Colonic mucosa (tissue), 4 donors: Measurements from ENCODE around the gene HMGA1. TPM values are rescaled to one million over a fixed set of nuclear protein-coding genes. Genes with fewer than 3 reads are reported as not detected.

Experiments used
- DNase-seq: peaks from one replicate; pipeline ENCODE4 v3.0.0-alpha.2; 2020
- H3K27ac ChIP-seq: fragments of 200-600 bp; one replicate; pipeline ENCODE4 v1.8.0; 2021
- H3K27me3 ChIP-seq: fragments of 200-600 bp; one replicate; pipeline ENCODE4 v1.8.0; 2021
- H3K36me3 ChIP-seq: fragments of 200-600 bp; one replicate; pipeline ENCODE4 v1.8.0; 2021
- H3K4me1 ChIP-seq: fragments of 200-600 bp; one replicate; pipeline ENCODE4 v1.8.0; 2021; ENCODE audit warnings: mild to moderate bottlenecking
- H3K4me3 ChIP-seq: fragments of 200-600 bp; one replicate; pipeline ENCODE4 v1.8.0; 2021
- H3K9ac ChIP-seq, 2 donors: one replicate each; pipeline ENCODE4 v1.7.0; 2013; ENCODE audit warnings: control low read depth in 2 of 2, low read depth in 2 of 2, low read length in 2 of 2
- H3K9me3 ChIP-seq: fragments of 200-600 bp; one replicate; pipeline ENCODE4 v1.8.0; 2021
- CTCF ChIP-seq: fragments of 200-600 bp; IDR thresholded peaks from one replicate; pipeline ENCODE4 v1.8.0; 2022; ENCODE audit warnings: antibody characterized with exemption, mild to moderate bottlenecking
- intact Hi-C: fragments of 100-400 bp; cut with DNase I; formaldehyde crosslinking; loops from one replicate; pipeline ENCODE4 v1.14.1; 2022
- total RNA-seq, 2 donors: library from RNA; stranded (reverse); fragmentation: NEBNext Ultra II Directional in 1 of 2; extraction: Animal tissue kit (Norgen Biotek cat#: 25700) in 1 of 2; gene quantifications; one replicate each; pipeline ENCODE4 v1.2.1, GENCODE V29; 2021
- donor health status: healthy.
- donor health status: DM: no; HTN: no; CAD: no.
- donor health status: DM: no; HTN: no; CAD: no.

The HMGA1 gene
- total RNA-seq, 2 donors from 2014 or later = 184 to 536 TPM

DNA sequence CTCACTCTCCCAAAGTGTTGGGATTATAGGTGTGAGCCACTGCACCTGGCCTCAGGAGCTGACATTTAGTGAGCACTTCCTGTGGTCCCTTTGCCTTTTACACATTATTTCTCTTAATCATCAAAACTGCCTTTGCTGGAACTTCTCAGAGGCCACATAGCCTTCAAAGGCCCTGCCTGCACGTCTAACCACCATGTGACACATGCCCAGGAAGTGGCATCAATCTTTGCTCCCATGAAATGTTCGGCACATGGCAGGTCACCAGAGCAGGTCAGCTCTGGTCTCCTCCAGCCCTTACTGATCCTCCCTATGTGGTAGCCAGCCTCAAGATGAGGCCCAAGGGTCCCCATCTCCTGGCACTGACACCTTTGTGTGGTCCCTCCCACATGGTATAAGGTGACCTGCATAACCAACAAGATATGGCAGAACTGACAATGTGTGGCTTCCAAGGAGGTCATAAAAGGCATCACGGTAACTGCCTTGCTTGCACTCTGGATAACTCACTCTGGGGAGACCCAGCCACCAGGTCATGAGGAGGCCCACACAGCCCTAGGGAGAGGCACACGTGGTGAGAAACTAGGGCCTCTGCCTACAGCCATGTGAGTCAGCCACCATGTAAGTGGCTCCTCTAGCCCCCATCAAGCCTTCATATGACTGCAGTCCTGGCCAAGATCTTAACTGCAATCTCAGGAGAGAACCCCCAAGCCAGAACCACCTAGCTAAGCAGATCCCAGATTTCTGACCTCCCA lies 28.8 kb upstream of the HMGA1 start:
- Histone ChIP-seq H3K27ac (no peak overlapping the region), H3K9ac (no peak overlapping the region), H3K9me3 (no peaks in the 10 kb centered on the region), H3K4me3 (no peak overlapping the region), H3K36me3 (no peaks in the 10 kb centered on the region), H3K27me3 (no peaks in the 10 kb centered on the region), H3K4me1 (no peaks in the 10 kb centered on the region)
- TF ChIP-seq CTCF = no peak
- intact Hi-C loops = no loop called here
- no peak for DNase-seq

GRCh38 chr6:34213772-34214171 lies 22.9 kb upstream of the HMGA1 start:
- Histone ChIP-seq H3K27ac (no peak overlapping the region), H3K27me3 (no peaks in the 10 kb centered on the region), H3K4me3 (no peak overlapping the region), H3K36me3 (no peaks in the 10 kb centered on the region), H3K9me3 (no peaks in the 10 kb centered on the region), H3K9ac (no peak overlapping the region), H3K4me1 (no peaks in the 10 kb centered on the region)
- intact Hi-C loops = no loop called here
- no peak for TF ChIP-seq CTCF
- DNase-seq = no peak

- H3K36me3 ChIP-seq = no peaks in the 10 kb centered on the region
- no peak overlapping the region for H3K9ac ChIP-seq
- intact Hi-C loops = no loop called here
- H3K4me3 ChIP-seq = no peak overlapping the region
- no peak overlapping the region for H3K27ac ChIP-seq
- TF ChIP-seq CTCF = no peak
- H3K27me3 ChIP-seq = no peaks in the 10 kb centered on the region
- H3K4me1 ChIP-seq = peaks cover 3% of the 10 kb centered on the region
- DNase-seq = no peak
- H3K9me3 ChIP-seq = no peaks in the 10 kb centered on the region
These were observed 18.0 kb upstream of the HMGA1 start for GRCh38 chr6:34218691-34219090.

- Histone ChIP-seq H3K9ac (peak overlapping the region; percentile 26 to 36), H3K4me1 (peaks cover 3% of the 10 kb centered on the region), H3K27ac (peak overlapping the region; percentile 56), H3K36me3 (no peaks in the 10 kb centered on the region), H3K9me3 (no peaks in the 10 kb centered on the region), H3K27me3 (no peaks in the 10 kb centered on the region), H3K4me3 (peak overlapping the region; percentile 9)
- intact Hi-C loops = no loop called here
- TF ChIP-seq CTCF = no peak
- peak; percentile 50 for DNase-seq
These were observed 13.2 kb upstream of the HMGA1 start for GRCh38 chr6:34223381-34223955.

- no peaks in the 10 kb centered on the region for H3K36me3 ChIP-seq
- no peak for TF ChIP-seq CTCF
- H3K27ac ChIP-seq = peak overlapping the region; percentile 88
- intact Hi-C loops = no loop called here
- H3K4me3 ChIP-seq = peak overlapping the region; percentile 51
- H3K4me1 ChIP-seq = peaks cover 3% of the 10 kb centered on the region
- no peaks in the 10 kb centered on the region for H3K9me3 ChIP-seq
- H3K9ac ChIP-seq = peak overlapping the region; percentile 76 to 88
- H3K27me3 ChIP-seq = no peaks in the 10 kb centered on the region
- DNase-seq = peak; percentile 95
These were observed 12.4 kb upstream of the HMGA1 start for GRCh38 chr6:34223956-34224940.
